Left lung (tissue), 10 donors: ENCODE measurements around the gene AKNA. TPM values are rescaled to one million over a fixed set of nuclear protein-coding genes. Genes with fewer than 3 reads are reported as not detected.

ENCODE experiments used
- ATAC-seq: fragments of 200-7000 bp; cut with Tn5 transposase; one replicate; pipeline ENCODE4 v1.9.1; 2020; ENCODE audit warnings: moderate library complexity
- DNase-seq, 4 donors: peaks; one replicate each; pipeline ENCODE4 v3.0.0-alpha.2; 2013 to 2020
- H3K27ac ChIP-seq, 2 donors: fragments of 200-600 bp; sonication (generic) in 1 of 2; one replicate each; pipeline versions ENCODE4 v1.5.0 to v1.8.0; 2020 to 2021
- H3K27me3 ChIP-seq, 2 donors: fragments of 200-600 bp; sonication (generic) in 1 of 2; one replicate each; pipeline versions ENCODE4 v1.5.0 to v1.8.0; 2020 to 2021
- H3K36me3 ChIP-seq, 2 donors: fragments of 200-600 bp; sonication (generic) in 1 of 2; one replicate each; pipeline versions ENCODE4 v1.5.0 to v1.8.0; 2020 to 2021
- H3K4me1 ChIP-seq, 2 donors: fragments of 200-600 bp; one replicate each; pipeline ENCODE4 v1.8.0; 2021
- H3K4me3 ChIP-seq, 2 donors: fragments of 200-600 bp; sonication (generic) in 1 of 2; one replicate each; pipeline versions ENCODE4 v1.5.0 to v1.8.0; 2020 to 2021; ENCODE audit warnings: mild to moderate bottlenecking in 1 of 2
- H3K9me3 ChIP-seq, 2 donors: fragments of 200-600 bp; sonication (generic) in 1 of 2; one replicate each; pipeline versions ENCODE4 v1.5.0 to v1.8.0; 2020 to 2021
- CTCF ChIP-seq, 2 donors: fragments of 200-600 bp; sonication (generic) in 1 of 2; IDR thresholded peaks; one replicate each; pipeline versions ENCODE4 v1.5.0 to v1.8.0; 2021; ENCODE audit warnings: antibody characterized with exemption in 2 of 2
- intact Hi-C, 2 donors: fragments of 100-400 bp; cut with DNase I; formaldehyde crosslinking; loops; one replicate each; pipeline versions ENCODE4 v1.11.2 to v1.14.2; 2022
- polyA plus RNA-seq, 6 donors: library from polyadenylated mRNA; unstranded; fragments of 120-200 nt; gene quantifications; one replicate each; pipeline ENCODE4 v1.2.1, GENCODE V29; 2013; ENCODE audit not compliant: insufficient read length in 6 of 6
- total RNA-seq, 2 donors: library from RNA; stranded (reverse); fragmentation: NEBNext Ultra II Directional; extraction: Animal tissue kit (Norgen Biotek cat#: 25700); gene quantifications; one replicate each; pipeline ENCODE4 v1.2.1, GENCODE V29; 2021
- donor health status: DM: no; HTN: yes; CAD: no.
- donor health status: DM: no; HTN: no; CAD: no.

The AKNA gene
- total and polyA plus RNA-seq, 8 donors = 25.1 to 55.3 (median 36.7) TPM

- TF ChIP-seq CTCF (IDR thresholded peaks at IDR 0.05) = no peak
- Histone ChIP-seq H3K27ac (no peak overlapping the region), H3K27me3 (no peaks in the 10 kb centered on the region), H3K9me3 (no peaks in the 10 kb centered on the region), H3K4me3 (no peak overlapping the region), H3K36me3 (no peaks in the 10 kb centered on the region), H3K4me1 (no peaks in the 10 kb centered on the region)
- DNase-seq (no peak), ATAC-seq (no peak)
- intact Hi-C loops = no loop called here
These were observed 36.3 kb upstream of the AKNA start for GRCh38 chr9:114424126-114424525.

DNA sequence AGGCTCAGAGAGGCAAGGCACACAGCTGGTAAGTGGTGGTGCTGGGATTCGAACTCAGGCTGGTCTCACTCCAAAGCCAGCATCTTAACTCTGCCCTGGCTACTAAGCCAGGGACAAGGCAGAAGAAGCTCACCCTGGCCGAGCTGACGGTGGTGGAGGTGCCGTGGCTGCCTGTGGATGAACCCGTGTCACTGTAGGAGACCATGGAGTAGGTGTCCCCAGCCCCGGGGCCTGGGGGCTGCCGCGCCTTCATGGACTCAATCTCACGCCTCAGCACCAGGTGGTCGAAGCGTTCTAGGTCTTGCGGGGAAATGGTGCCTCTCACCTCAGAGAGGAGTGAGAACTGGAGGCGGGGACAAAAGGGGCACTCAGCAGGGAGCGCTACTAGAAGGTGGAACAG is 35.4 kb upstream of the AKNA start:
- no peak overlapping the region for H3K27ac ChIP-seq
- no peak overlapping the region for H3K4me3 ChIP-seq
- no peaks in the 10 kb centered on the region for H3K27me3 ChIP-seq
- H3K4me1 ChIP-seq = no peaks in the 10 kb centered on the region
- no peaks in the 10 kb centered on the region for H3K9me3 ChIP-seq
- ATAC-seq (no peak), DNase-seq (peak in 1 of 4 donors; percentile 39)
- intact Hi-C loops = no loop called here
- no peaks in the 10 kb centered on the region for H3K36me3 ChIP-seq
- no peak for TF ChIP-seq CTCF (IDR thresholded peaks at IDR 0.05)

DNA sequence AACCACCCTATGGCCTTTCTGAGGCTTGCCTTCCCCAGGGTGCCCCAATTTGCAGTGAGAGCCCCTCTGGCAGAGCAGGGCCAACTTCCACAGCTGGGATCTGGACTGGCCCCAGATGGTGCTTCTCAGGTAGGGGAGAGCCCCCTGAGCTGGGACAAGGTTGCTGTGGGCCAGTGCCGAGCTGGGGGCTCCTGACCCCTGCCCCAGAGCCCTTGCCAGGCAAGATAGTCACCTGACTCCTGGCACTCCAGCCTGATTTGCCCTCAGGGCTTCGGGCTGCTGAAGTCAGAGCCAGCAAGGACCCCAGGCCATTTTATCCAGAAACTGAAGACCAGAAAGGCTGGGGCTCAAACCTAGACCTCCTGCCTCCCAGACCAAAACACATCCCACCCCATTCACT is 33.4 kb upstream of the AKNA start:
- Histone ChIP-seq H3K4me1 (no peaks in the 10 kb centered on the region), H3K9me3 (no peaks in the 10 kb centered on the region), H3K27ac (no peak overlapping the region), H3K27me3 (no peaks in the 10 kb centered on the region), H3K4me3 (no peak overlapping the region), H3K36me3 (no peaks in the 10 kb centered on the region)
- intact Hi-C loops = no loop called here
- no peak for ATAC-seq
- peak in 1 of 4 donors; percentile 41 for DNase-seq
- TF ChIP-seq CTCF (IDR thresholded peaks at IDR 0.05) = no peak

DNA sequence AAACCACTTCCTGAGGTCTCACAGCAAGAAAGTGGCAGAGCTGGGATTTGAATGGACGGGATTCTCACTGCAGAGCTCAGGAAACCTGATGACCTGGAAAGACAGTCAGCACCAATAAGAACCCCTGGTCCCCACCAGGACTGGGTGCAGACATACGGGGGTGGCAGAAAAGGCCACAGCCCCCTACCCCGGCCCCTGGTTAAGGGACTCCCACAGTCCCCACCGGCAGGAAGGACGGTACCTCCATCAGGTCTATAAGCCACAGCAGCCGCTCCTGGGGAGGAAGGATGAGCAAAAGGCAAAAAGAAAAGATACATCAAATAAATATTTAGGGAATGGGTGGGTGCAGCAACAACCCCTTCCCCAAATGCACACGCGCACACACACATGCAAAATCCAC is 32.0 kb upstream of the AKNA start:
- Histone ChIP-seq H3K36me3 (no peaks in the 10 kb centered on the region), H3K4me3 (no peak overlapping the region), H3K27ac (no peak overlapping the region), H3K27me3 (no peaks in the 10 kb centered on the region), H3K4me1 (no peaks in the 10 kb centered on the region), H3K9me3 (no peaks in the 10 kb centered on the region)
- no peak for TF ChIP-seq CTCF (IDR thresholded peaks at IDR 0.05)
- intact Hi-C loops = no loop called here
- DNase-seq (peak in 1 of 4 donors; percentile 47), ATAC-seq (no peak)

DNA sequence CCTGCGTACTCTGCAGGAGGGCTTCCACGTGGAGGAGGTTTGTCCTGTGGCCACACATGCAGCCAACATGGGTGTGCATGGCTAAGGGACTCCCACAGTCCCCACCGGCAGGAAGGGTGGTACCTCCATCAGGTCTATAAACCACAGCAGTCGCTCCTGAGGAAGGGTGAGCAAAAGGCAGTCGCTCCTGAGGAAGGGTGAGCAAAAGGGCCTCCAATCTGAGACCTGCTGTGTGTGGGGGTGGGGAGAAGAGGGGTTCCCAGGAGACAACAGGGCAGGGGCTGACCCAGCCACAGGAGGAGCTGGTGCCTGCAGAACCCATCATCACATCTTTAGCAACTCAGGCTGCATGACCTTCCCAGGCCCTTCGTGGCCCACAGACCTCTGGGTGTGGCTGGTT is 30.3 kb upstream of the AKNA start:
- Histone ChIP-seq H3K4me3 (no peak overlapping the region), H3K4me1 (no peaks in the 10 kb centered on the region), H3K27ac (no peak overlapping the region), H3K36me3 (no peaks in the 10 kb centered on the region), H3K9me3 (no peaks in the 10 kb centered on the region), H3K27me3 (no peaks in the 10 kb centered on the region)
- intact Hi-C loops = no loop called here
- ATAC-seq (no peak), DNase-seq (peak in 1 of 4 donors; percentile 31)
- TF ChIP-seq CTCF (IDR thresholded peaks at IDR 0.05) = no peak
